WERI-Rb-1 (cell line): Measurements from ENCODE around the gene DUS4L.

Experiments
- DNase-seq: peaks from one replicate; pipeline ENCODE4 v3.0.0-alpha.2; 2020
- H3K27ac ChIP-seq: fragments of 250-450 bp; sonication (Bioruptor Pico); 2 replicates; pipeline ENCODE4 v1.5.1; 2020; ENCODE audit warnings: mild to moderate bottlenecking, moderate library complexity
- H3K27me3 ChIP-seq: fragments of 250-450 bp; sonication (Bioruptor Pico); 2 replicates; pipeline ENCODE4 v1.5.1; 2021; ENCODE audit warnings: mild to moderate bottlenecking, low read depth, moderate library complexity; ENCODE audit not compliant: insufficient read depth, severe bottlenecking
- H3K36me3 ChIP-seq: fragments of 250-450 bp; sonication (Bioruptor Pico); 2 replicates; pipeline ENCODE4 v1.5.1; 2020; ENCODE audit warnings: mild to moderate bottlenecking, moderate library complexity
- H3K4me3 ChIP-seq: 2 replicates; pipeline ENCODE4 v1.5.1; 2011; ENCODE audit warnings: low read depth, mild to moderate bottlenecking, control low read depth, low read length
- H3K9me3 ChIP-seq: fragments of 250-450 bp; sonication (Bioruptor Pico); 2 replicates; pipeline ENCODE4 v1.5.1; 2021; ENCODE audit warnings: mild to moderate bottlenecking, moderate library complexity; ENCODE audit not compliant: severe bottlenecking
- CTCF ChIP-seq: IDR thresholded peaks from 2 replicates; pipeline ENCODE4 v1.5.1; 2011; ENCODE audit warnings: low read depth, mild to moderate bottlenecking, control low read depth, inconsistent platforms, low read length

DUS4L gene

GRCh38 chr7:107581387-107582013 is 17.7 kb downstream of the DUS4L start:
- H3K4me3 ChIP-seq = peak overlapping the region; percentile 65; the same call in 1 of the 2 replicates
- H3K27ac ChIP-seq = no peak overlapping the region

GRCh38 chr7:107582875-107583274 is 19.1 kb downstream of the DUS4L start:
- Histone ChIP-seq H3K9me3 (no peaks in the 10 kb centered on the region), H3K4me3 (no peak overlapping the region), H3K36me3 (peaks cover 42% of the 10 kb centered on the region), H3K27ac (no peak overlapping the region), H3K27me3 (no peaks in the 10 kb centered on the region)
- TF ChIP-seq CTCF = no peak
- no peak for DNase-seq

More at GRCh38 chr7:107581387-107582013, 17.7 kb downstream of the DUS4L start:
- TF ChIP-seq CTCF = no peak
- Histone ChIP-seq H3K9me3 (no peaks in the 10 kb centered on the region), H3K27me3 (no peaks in the 10 kb centered on the region), H3K36me3 (peaks cover 35% of the 10 kb centered on the region)
- DNase-seq = no peak

- DNase-seq = no peak
Observed at GRCh38 chr7:107584716-107585115, 20.9 kb downstream of the DUS4L start.

GRCh38 chr7:107588529-107589130 is 24.9 kb downstream of the DUS4L start:
- peaks cover 43% of the 10 kb centered on the region for H3K36me3 ChIP-seq
- no peak overlapping the region for H3K27ac ChIP-seq
- H3K27me3 ChIP-seq = no peaks in the 10 kb centered on the region
- no peak for TF ChIP-seq CTCF
- H3K4me3 ChIP-seq = no peak overlapping the region
- no peak for DNase-seq
- H3K9me3 ChIP-seq = no peaks in the 10 kb centered on the region

More at GRCh38 chr7:107584716-107585115, 20.9 kb downstream of the DUS4L start:
- Histone ChIP-seq H3K36me3 (peaks cover 53% of the 10 kb centered on the region), H3K9me3 (no peaks in the 10 kb centered on the region), H3K27me3 (no peaks in the 10 kb centered on the region), H3K4me3 (no peak overlapping the region), H3K27ac (no peak overlapping the region)
- TF ChIP-seq CTCF = no peak

GRCh38 chr7:107591421-107591820 is 27.6 kb downstream of the DUS4L start:
- Histone ChIP-seq H3K9me3 (no peaks in the 10 kb centered on the region), H3K27me3 (no peaks in the 10 kb centered on the region), H3K4me3 (no peak overlapping the region), H3K36me3 (peaks cover 36% of the 10 kb centered on the region), H3K27ac (no peak overlapping the region)
- DNase-seq = no peak
- no peak for TF ChIP-seq CTCF
